ENCODE data around the gene FOS. TPM values are rescaled to one million over a fixed set of nuclear protein-coding genes. Genes with fewer than 3 reads are reported as not detected.

The FOS gene
- total and polyA plus RNA-seq, 4 donors, result 63.7 to 879 (median 131) TPM

DNA sequence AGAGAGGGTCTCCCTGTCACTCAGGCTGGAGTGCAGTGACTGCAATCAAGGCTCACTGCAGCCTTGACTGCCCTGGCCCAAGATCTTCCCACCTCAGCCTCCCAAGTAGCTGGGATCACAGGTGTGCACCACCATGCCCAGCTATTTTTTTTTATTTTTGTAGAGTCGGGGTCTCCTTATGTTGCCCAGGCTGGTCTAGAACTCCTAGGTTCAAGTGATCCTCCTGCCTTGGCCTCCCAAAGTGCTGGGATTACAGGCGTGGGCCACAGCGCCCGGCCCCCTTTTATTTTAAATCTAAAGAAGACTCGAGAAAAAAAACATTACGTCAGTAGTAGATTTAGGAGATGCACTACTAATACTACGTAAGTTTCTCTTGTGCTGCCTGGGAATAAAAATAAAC lies 14.3 kb downstream of the FOS start:
- ATAC-seq (ENCODE audit: insufficient read depth, low FRiP score) (no peak), DNase-seq (no peak)
- Histone ChIP-seq H3K9me3 (ENCODE audit: control insufficient read depth in 4 of 4, insufficient read depth in 3 of 4, low read length in 3 of 4) (no peaks in the 10 kb centered on the region), H3K36me3 (ENCODE audit: control insufficient read depth in 4 of 4, insufficient read depth in 4 of 4, low read length in 4 of 4) (no peaks in the 10 kb centered on the region), H3K27ac (ENCODE audit: low read depth in 1 of 2, low read length in 1 of 2) (peak overlapping the region; percentile 48 to 96), H3K4me1 (ENCODE audit: control insufficient read depth in 5 of 5, insufficient read depth in 5 of 5, low read length in 5 of 5) (peaks cover 0 to 22% (median 12%) of the 10 kb centered on the region in 5 donors), H3K27me3 (ENCODE audit: control insufficient read depth in 3 of 3, insufficient read depth in 3 of 3, low read length in 2 of 3) (no peaks in the 10 kb centered on the region), H3K9ac (ENCODE audit: insufficient read depth in 1 of 2, low read length in 2 of 2) (no peak overlapping the region), H3K4me3 (no peak overlapping the region)
- WGBS, 2 donors, result 90 to 91% methylated on average over 7 of the region's 7 CpGs
- no peak for TF ChIP-seq CTCF (IDR thresholded peaks at IDR 0.05; ENCODE audit: control extremely low read depth, extremely low read depth)

DNA sequence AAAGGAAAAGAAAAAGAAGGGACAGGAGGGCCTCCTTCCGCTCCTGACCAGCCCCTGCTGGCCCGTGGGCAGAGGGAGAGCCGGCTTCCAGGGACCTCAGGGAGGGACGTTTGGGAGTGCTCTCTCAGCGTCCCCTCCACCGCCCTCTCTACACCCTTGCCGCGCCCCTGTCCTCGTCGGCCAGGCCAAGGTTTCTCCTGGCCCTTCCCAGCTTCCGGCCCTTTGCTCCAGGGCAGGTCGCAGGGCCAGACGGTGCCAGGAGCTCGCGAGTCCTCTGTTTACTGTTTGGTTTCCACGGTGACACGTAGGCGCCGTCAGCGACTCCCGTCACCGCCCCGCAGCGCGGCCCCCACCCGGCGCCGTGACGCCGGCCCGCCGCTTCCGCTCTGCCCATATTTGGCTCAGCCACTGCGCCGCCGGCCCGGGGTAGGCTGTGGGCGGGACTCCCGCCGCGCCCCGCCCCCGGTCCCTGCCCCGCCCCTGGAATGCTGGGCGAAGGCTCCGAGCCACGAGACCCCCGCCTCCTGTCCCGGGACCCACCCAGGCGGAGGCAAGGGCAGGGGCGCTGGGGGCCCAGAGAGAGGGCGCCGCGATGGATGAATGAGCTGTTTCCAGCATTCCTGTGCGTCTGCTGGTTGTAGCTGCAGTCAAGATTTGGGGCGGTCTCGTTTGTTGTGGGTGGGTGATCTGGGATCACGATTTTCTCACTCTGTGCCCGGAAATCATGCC lies 15.5 kb downstream of the FOS start:
- peak overlapping the region; percentile 34 for H3K4me3 ChIP-seq
- TF ChIP-seq CTCF (IDR thresholded peaks at IDR 0.05; ENCODE audit: control extremely low read depth, extremely low read depth), result no peak
- H3K27ac ChIP-seq (ENCODE audit: low read depth in 1 of 2, low read length in 1 of 2), result peak overlapping the region; percentile 94 to 96
- DNase-seq (peak; percentile 98 to 99 (median 99)), ATAC-seq (ENCODE audit: insufficient read depth, low FRiP score) (peak; percentile 91)
- H3K27me3 ChIP-seq (ENCODE audit: control insufficient read depth in 3 of 3, insufficient read depth in 3 of 3, low read length in 2 of 3), result no peaks in the 10 kb centered on the region
- H3K4me1 ChIP-seq (ENCODE audit: control insufficient read depth in 5 of 5, insufficient read depth in 5 of 5, low read length in 5 of 5), result peaks cover 0 to 29% (median 12%) of the 10 kb centered on the region in 5 donors
- H3K9me3 ChIP-seq (ENCODE audit: control insufficient read depth in 4 of 4, insufficient read depth in 3 of 4, low read length in 3 of 4), result no peaks in the 10 kb centered on the region
- peak overlapping the region; percentile 89 to 90 for H3K9ac ChIP-seq (ENCODE audit: insufficient read depth in 1 of 2, low read length in 2 of 2)
- 0% methylated on average over 43 to 59 of the region's 59 CpGs for WGBS, 2 donors
- no peaks in the 10 kb centered on the region for H3K36me3 ChIP-seq (ENCODE audit: control insufficient read depth in 4 of 4, insufficient read depth in 4 of 4, low read length in 4 of 4)

DNA sequence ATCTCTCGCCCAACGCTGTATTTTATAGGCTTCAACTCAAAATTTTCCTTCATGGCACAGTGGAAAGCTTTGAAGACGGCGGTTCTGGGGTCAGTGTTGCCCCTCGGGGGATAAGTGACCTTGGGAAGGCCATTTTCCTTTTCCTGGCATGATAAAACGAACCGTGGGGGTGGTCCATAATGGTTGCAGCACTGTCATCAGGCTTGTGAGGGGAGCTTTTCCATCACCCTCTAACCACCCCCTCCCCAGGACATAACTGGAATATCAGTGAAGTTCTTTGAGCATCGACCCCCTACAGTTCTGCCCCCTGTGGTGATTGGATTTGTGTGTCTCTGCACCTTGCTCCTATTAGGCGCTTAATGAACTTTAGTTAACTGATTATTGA lies 16.0 kb downstream of the FOS start:
- Histone ChIP-seq H3K36me3 (ENCODE audit: control insufficient read depth in 4 of 4, insufficient read depth in 4 of 4, low read length in 4 of 4) (no peaks in the 10 kb centered on the region), H3K27ac (ENCODE audit: low read depth in 1 of 2, low read length in 1 of 2) (peak overlapping the region; percentile 94 to 96), H3K4me3 (peak overlapping the region; percentile 34), H3K9me3 (ENCODE audit: control insufficient read depth in 4 of 4, insufficient read depth in 3 of 4, low read length in 3 of 4) (no peaks in the 10 kb centered on the region), H3K4me1 (ENCODE audit: control insufficient read depth in 5 of 5, insufficient read depth in 5 of 5, low read length in 5 of 5) (peaks cover 3 to 29% (median 12%) of the 10 kb centered on the region in 5 donors), H3K27me3 (ENCODE audit: control insufficient read depth in 3 of 3, insufficient read depth in 3 of 3, low read length in 2 of 3) (no peaks in the 10 kb centered on the region), H3K9ac (ENCODE audit: insufficient read depth in 1 of 2, low read length in 2 of 2) (peak overlapping the region; percentile 89 to 90)
- 0 to 1% methylated on average over 9 of the region's 9 CpGs for WGBS, 2 donors
- no peak for TF ChIP-seq CTCF (IDR thresholded peaks at IDR 0.05; ENCODE audit: control extremely low read depth, extremely low read depth)
- DNase-seq (peak in 2 of 3 donors; percentile 65 to 78), ATAC-seq (ENCODE audit: insufficient read depth, low FRiP score) (no peak)
